ENCODE data around the gene C1orf159. TPM values are rescaled to one million over a fixed set of nuclear protein-coding genes. Genes with fewer than 3 reads are reported as not detected.

Gene C1orf159
- total and polyA plus RNA-seq, 9 of the 15 experiments (the other 6 are each of a cell fraction or from before 2014, with no cell fraction given) = 0.28 to 54.9 (median 10.6) TPM

DNA sequence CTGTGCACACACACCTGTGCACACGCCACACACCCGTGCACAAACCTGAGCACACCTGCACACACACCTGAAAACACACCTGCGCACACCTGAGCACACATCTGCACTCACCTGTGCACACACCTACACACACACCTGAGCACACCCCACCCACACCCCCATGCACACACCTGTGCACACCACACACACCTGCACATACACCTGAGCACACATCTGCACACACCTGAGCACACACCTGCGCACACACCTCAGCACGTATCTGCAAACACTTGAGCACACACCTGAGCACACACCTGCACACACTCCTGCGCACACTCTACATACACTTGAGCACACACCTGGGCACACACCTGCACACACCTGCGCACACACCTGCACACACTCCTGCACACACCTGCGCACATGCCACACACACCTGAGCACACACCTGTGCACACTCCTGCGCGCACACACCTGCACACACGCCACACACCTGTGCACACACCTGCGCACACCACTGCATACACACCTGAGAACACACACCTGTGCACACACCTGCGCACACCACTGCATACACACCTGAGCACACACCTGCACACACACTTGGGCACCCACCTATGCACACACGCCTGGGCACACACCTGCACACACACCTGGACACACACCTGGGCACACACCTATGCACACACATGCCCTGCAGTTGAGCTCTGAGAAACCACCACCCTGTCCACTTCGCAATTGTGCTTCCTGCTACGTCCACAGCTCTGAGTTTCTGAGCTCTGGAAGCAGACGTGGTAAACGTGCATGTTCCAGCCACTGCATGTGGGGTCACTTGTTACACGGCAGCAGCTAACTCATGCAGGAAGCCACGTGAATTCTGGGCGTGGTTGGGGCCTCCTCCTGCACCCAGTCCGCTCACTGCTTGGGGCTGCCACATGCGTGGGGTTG is 8.0 kb upstream of the C1orf159 start:
- H3K9ac ChIP-seq (ENCODE audit: insufficient read depth in 1 of 2, low read depth in 2 of 2, low read length in 2 of 2) = no peak overlapping the region; a peak in 1 of 4 replicates
- ChIA-PET POLR2A (no interaction called here), CTCF (ENCODE audit: low intra/inter-chr PET ratio) (no interaction called here)
- peaks cover 20 to 70% of the 10 kb centered on the region in 2 experiments; a peak in 4 of 5 replicates for H3K27me3 ChIP-seq (ENCODE audit: control insufficient read depth in 2 of 2, insufficient read depth in 2 of 2, low read length in 2 of 2)
- no peak overlapping the region for H3K27ac ChIP-seq (ENCODE audit: extremely low read depth, low read depth, low read length)
- intact Hi-C loops (cut with micrococcal nuclease) (loop anchor here (2.0 to 5.0 kb wide), 4 partner anchors 83 to 167 kb away; partner anchors contain the start of genes B3GALT6, SDF4 and TNFRSF18), in situ Hi-C loops (cut with MboI) (no loop called here)
- H3K9me3 ChIP-seq (replicated peaks; ENCODE audit: control insufficient read depth, insufficient read depth, low read depth, low read length) = peaks cover 9% of the 10 kb centered on the region
- no peak for DNase-seq (ENCODE audit: extremely low read depth in 1 of 4, low spot score in 3 of 4)
- H4K20me1 ChIP-seq (replicated peaks; ENCODE audit: control insufficient read depth, insufficient read depth, low read length) = peaks cover 4% of the 10 kb centered on the region; the same call in 1 of the 2 replicates
- no peak overlapping the region for H3K4me3 ChIP-seq
- no peaks in the 10 kb centered on the region for H3K9me1 ChIP-seq (ENCODE audit: control insufficient read depth, insufficient read depth, low read length)
- no TSS peak for BruUV-seq (replicated peaks)
- ATAC-seq = no peak
- no peaks in the 10 kb centered on the region for H3K79me2 ChIP-seq (ENCODE audit: control insufficient read depth, insufficient read depth, low read length)
- FAIRE-seq = no peak
- H2AFZ ChIP-seq (ENCODE audit: low read depth, low read length) = no peak overlapping the region
- H3K4me2 ChIP-seq (ENCODE audit: insufficient read depth, low read length) = no peak overlapping the region
- WGBS (ENCODE audit: insufficient coverage, low coverage, missing lambda C conversion rate) = 60% methylated on average over 22 of the region's 23 CpGs
- H3K36me3 ChIP-seq (ENCODE audit: control insufficient read depth, insufficient read depth, low read length) = no peaks in the 10 kb centered on the region
- H3K4me1 ChIP-seq (replicated peaks in 1 of 2; ENCODE audit: control insufficient read depth in 2 of 2, insufficient read depth in 2 of 2, low read length in 2 of 2) = peaks cover 0 to 58% of the 10 kb centered on the region in 2 experiments; a peak in 3 of 5 replicates
- TF ChIP-seq KLF1 (tag; IDR thresholded peaks at IDR 0.05) (peak; percentile 36; the same call in 1 of the 2 replicates), FIP1L1 (IDR thresholded peaks at IDR 0.05; ENCODE audit: low read depth, low read length, poor library complexity, severe bottlenecking) (no peak), BCOR (IDR thresholded peaks at IDR 0.05) (peak; percentile 91), MTA1 (IDR thresholded peaks at IDR 0.05; ENCODE audit: borderline replicate concordance) (peak; percentile 85), HCFC1 (IDR thresholded peaks at IDR 0.05; ENCODE audit: low read depth, low read length) (no peak), SAFB (IDR thresholded peaks at IDR 0.05; ENCODE audit: borderline replicate concordance, low read depth, low read length) (0 out of 2 replicates have a peak, but pooled peaks have one; percentile 16), RCOR1 (IDR thresholded peaks at IDR 0.05; ENCODE audit: borderline replicate concordance in 1 of 2, low read depth in 2 of 2, low read length in 2 of 2) (peak in 1 of 2 experiments; percentile 33; a peak in 1 of 4 replicates), BRCA1 (IDR thresholded peaks at IDR 0.05) (no peak), BRCA1 (CRISPR knock-in tag; IDR thresholded peaks at IDR 0.05) (peak; percentile 89; the same call in 1 of the 2 replicates), KDM1A (IDR thresholded peaks at IDR 0.05) (peak in 1 of 2 experiments; percentile 78; a peak in 1 of 4 replicates), CBFA2T2 (conservative IDR thresholded peaks at IDR 0.05) (peak; percentile 56), GATAD2A (IDR thresholded peaks at IDR 0.05) (peak; percentile 49; the same call in 1 of the 2 replicates), CBX3 (IDR thresholded peaks at IDR 0.05; ENCODE audit: borderline replicate concordance in 1 of 2, low read length in 2 of 2) (peak in 1 of 2 experiments; percentile 96; a peak in 2 of 3 replicates)
- TF ChIP-seq, protein P1, sequence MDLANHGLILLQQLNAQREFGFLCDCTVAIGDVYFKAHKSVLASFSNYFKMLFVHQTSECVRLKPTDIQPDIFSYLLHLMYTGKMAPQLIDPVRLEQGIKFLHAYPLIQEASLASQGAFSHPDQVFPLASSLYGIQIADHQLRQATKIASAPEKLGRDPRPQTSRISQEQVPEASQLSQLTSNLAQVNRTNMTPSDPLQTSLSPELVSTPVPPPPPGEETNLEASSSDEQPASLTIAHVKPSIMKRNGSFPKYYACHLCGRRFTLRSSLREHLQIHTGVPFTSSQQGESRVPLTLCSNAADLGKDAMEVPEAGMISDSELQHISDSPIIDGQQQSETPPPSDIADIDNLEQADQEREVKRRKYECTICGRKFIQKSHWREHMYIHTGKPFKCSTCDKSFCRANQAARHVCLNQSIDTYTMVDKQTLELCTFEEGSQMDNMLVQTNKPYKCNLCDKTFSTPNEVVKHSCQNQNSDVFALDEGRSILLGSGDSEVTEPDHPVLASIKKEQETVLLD (IDR thresholded peaks at IDR 0.05) = peak; percentile 41; the same call in 1 of the 2 replicates
- TF ChIP-seq, protein P2, sequence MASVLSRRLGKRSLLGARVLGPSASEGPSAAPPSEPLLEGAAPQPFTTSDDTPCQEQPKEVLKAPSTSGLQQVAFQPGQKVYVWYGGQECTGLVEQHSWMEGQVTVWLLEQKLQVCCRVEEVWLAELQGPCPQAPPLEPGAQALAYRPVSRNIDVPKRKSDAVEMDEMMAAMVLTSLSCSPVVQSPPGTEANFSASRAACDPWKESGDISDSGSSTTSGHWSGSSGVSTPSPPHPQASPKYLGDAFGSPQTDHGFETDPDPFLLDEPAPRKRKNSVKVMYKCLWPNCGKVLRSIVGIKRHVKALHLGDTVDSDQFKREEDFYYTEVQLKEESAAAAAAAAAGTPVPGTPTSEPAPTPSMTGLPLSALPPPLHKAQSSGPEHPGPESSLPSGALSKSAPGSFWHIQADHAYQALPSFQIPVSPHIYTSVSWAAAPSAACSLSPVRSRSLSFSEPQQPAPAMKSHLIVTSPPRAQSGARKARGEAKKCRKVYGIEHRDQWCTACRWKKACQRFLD (CRISPR knock-in tag; IDR thresholded peaks at IDR 0.05) = no peak
